A549 (cell line): ENCODE measurements around the gene NCAM2.

Experiments
- ATOH8 ChIP-seq: fragments of 250-450 bp; sonication (Bioruptor Pico); IDR thresholded peaks from 2 replicates; pipeline ENCODE4 v1.5.0; 2020; ENCODE audit warnings: low read depth, mild to moderate bottlenecking, moderate library complexity
- CEBPB ChIP-seq, 2 experiments: fragments of >200 bp in 1 of 2; sonication (Bioruptor Twin) in 1 of 2; formaldehyde crosslinking in 1 of 2; IDR thresholded peaks; 2 replicates each; pipeline ENCODE4 v1.6.1; 2012 to 2016
- CHD2 ChIP-seq: fragments of 150-350 bp; IDR thresholded peaks from 2 replicates; pipeline ENCODE4 v1.6.1; 2014; ENCODE audit warnings: low read length; ENCODE audit not compliant: partially characterized antibody
- CTCF ChIP-seq: fragments of >200 bp; sonication (Bioruptor Twin); formaldehyde crosslinking; IDR thresholded peaks from 3 replicates; pipeline ENCODE4 v1.5.1; 2016
- E2F6 ChIP-seq: IDR thresholded peaks from 2 replicates; pipeline ENCODE4 v1.6.1; 2012; ENCODE audit warnings: low read depth, borderline replicate concordance
- EP300 ChIP-seq, 2 experiments: fragments of >200 bp; sonication (Bioruptor Twin); formaldehyde crosslinking; IDR thresholded peaks; 2 replicates in 1 of 2; 3 replicates in 1 of 2; pipeline ENCODE4 v1.6.1; 2016 to 2017
- ESRRA ChIP-seq: fragments of 150-350 bp; IDR thresholded peaks from 2 replicates; pipeline ENCODE4 v1.6.1; 2014; ENCODE audit warnings: mild to moderate bottlenecking, low read length, borderline replicate concordance
- KDM5A ChIP-seq: fragments of 200-600 bp; sonication (generic); IDR thresholded peaks from 2 replicates; pipeline ENCODE4 v1.6.1; 2016; ENCODE audit warnings: antibody characterized with exemption, mild to moderate bottlenecking
- MYC ChIP-seq: IDR thresholded peaks from 2 replicates; pipeline ENCODE4 v1.6.1; 2012; ENCODE audit warnings: mild to moderate bottlenecking, inconsistent platforms, low read length, improper control_type of control experiment, borderline replicate concordance
- PBX3 ChIP-seq: IDR thresholded peaks from 2 replicates; pipeline ENCODE4 v1.6.1; 2012
- POLR2A ChIP-seq: IDR thresholded peaks from 2 replicates; pipeline ENCODE4 v1.6.1; 2012; ENCODE audit warnings: mild to moderate bottlenecking, low read length
- REST ChIP-seq: fragments of 200-600 bp; sonication (generic); IDR thresholded peaks from 2 replicates; pipeline ENCODE4 v1.6.1; 2016; ENCODE audit warnings: antibody characterized with exemption, mild to moderate bottlenecking, moderate library complexity
- SREBF2 ChIP-seq: fragments of 450-650 bp; IDR thresholded peaks from 2 replicates; pipeline ENCODE4 v1.6.1; 2014; ENCODE audit warnings: mild to moderate bottlenecking, moderate library complexity
- ZNF302 ChIP-seq: fragments of 250-450 bp; sonication (Bioruptor Pico); IDR thresholded peaks from 2 replicates; pipeline ENCODE4 v1.9.0; 2021; ENCODE audit warnings: inconsistent platforms, mild to moderate bottlenecking, moderate library complexity

- TF ChIP-seq CTCF (no peak), KDM5A (no peak), CHD2 (no peak), MYC (no peak), REST (no peak), SREBF2 (no peak), CEBPB (IDR thresholded peaks at IDR 0.05) (no peak), ESRRA (no peak), POLR2A (no peak), ATOH8 (CRISPR knock-in tag) (no peak), EP300 (IDR thresholded peaks at IDR 0.05) (no peak), PBX3 (no peak), ZNF302 (CRISPR knock-in tag) (no peak), E2F6 (no peak)
Observed at GRCh38 chr21:21177353-21177986, 179.3 kb downstream of the NCAM2 start.
